NB4 (cell line): Measurements from ENCODE around the gene CLMN.

Experiments
- DNase-seq: peaks from one replicate; pipeline ENCODE4 v3.0.0; 2010; ENCODE audit warnings: low read depth
- H3K4me3 ChIP-seq: one replicate; pipeline ENCODE4 v1.5.1; 2011; ENCODE audit warnings: mild to moderate bottlenecking, low read depth, low read length, moderate library complexity
- CTCF ChIP-seq: IDR thresholded peaks from one replicate; pipeline ENCODE4 v1.5.1; 2012; ENCODE audit warnings: low read depth, low read length
- MAX ChIP-seq: IDR thresholded peaks from 2 replicates; pipeline ENCODE4 v1.6.1; 2011; ENCODE audit warnings: low read depth, low read length
- MYC ChIP-seq: IDR thresholded peaks from 2 replicates; pipeline ENCODE4 v1.6.1; 2011; ENCODE audit warnings: low read depth, low read length
- POLR2A ChIP-seq: IDR thresholded peaks from 2 replicates; pipeline ENCODE4 v1.6.1; 2011; ENCODE audit warnings: mild to moderate bottlenecking; ENCODE audit not compliant: insufficient read length; ENCODE audit errors: extremely low read depth

CLMN gene

GRCh38 chr14:95136631-95137030 is 183.1 kb downstream of the CLMN start:
- DNase-seq = no peak
- no peak overlapping the region for H3K4me3 ChIP-seq
- TF ChIP-seq MAX = no peak
- no peak for TF ChIP-seq CTCF

GRCh38 chr14:95134304-95134933 is 185.3 kb downstream of the CLMN start:
- H3K4me3 ChIP-seq = no peak overlapping the region
- no peak for DNase-seq
- TF ChIP-seq MYC = no peak
- no peak for TF ChIP-seq POLR2A
- TF ChIP-seq MAX = no peak
- no peak for TF ChIP-seq CTCF

- no peak overlapping the region for H3K4me3 ChIP-seq
- no peak for DNase-seq
- no peak for TF ChIP-seq CTCF
- TF ChIP-seq POLR2A = no peak
- TF ChIP-seq MYC = no peak
- no peak for TF ChIP-seq MAX
These were observed 186.4 kb downstream of the CLMN start for GRCh38 chr14:95133282-95133681.

GRCh38 chr14:95132760-95133159 is 186.9 kb downstream of the CLMN start:
- no peak for TF ChIP-seq POLR2A
- no peak for TF ChIP-seq MYC
- no peak for TF ChIP-seq CTCF
- no peak for TF ChIP-seq MAX
- no peak overlapping the region for H3K4me3 ChIP-seq
- DNase-seq = no peak
